GM19372 (cell line): ENCODE measurements around the gene KCNQ5.

Source experiments
- ATAC-seq: cut with Tn5 transposase; IDR thresholded peaks from one replicate; pipeline ENCODE4 v1.9.1; 2021; ENCODE audit warnings: mild to moderate bottlenecking, low read depth, moderate library complexity; ENCODE audit not compliant: unreplicated experiment

Gene KCNQ5

GRCh38 chr6:72733045-72733444 lies 111.2 kb downstream of the KCNQ5 start:
- ATAC-seq: no peak

- ATAC-seq: no peak
These were observed 116.2 kb downstream of the KCNQ5 start for GRCh38 chr6:72738091-72738490.

GRCh38 chr6:72739368-72739779 lies 117.5 kb downstream of the KCNQ5 start:
- ATAC-seq: peak; percentile 56

GRCh38 chr6:72740135-72740534 lies 118.3 kb downstream of the KCNQ5 start:
- ATAC-seq: peak; percentile 83

- ATAC-seq: no peak
These were observed 119.2 kb downstream of the KCNQ5 start for GRCh38 chr6:72741083-72741482.

GRCh38 chr6:72742001-72742673 lies 120.3 kb downstream of the KCNQ5 start:
- ATAC-seq: no peak

- no peak for ATAC-seq
These were observed 124.4 kb downstream of the KCNQ5 start for GRCh38 chr6:72746276-72746675.

GRCh38 chr6:72748759-72749158 lies 126.9 kb downstream of the KCNQ5 start:
- ATAC-seq: no peak

- ATAC-seq: no peak
These were observed 133.9 kb downstream of the KCNQ5 start for GRCh38 chr6:72755752-72756151.

- ATAC-seq: no peak
These were observed 135.2 kb downstream of the KCNQ5 start for GRCh38 chr6:72757048-72757447.

- ATAC-seq: no peak
These were observed 136.1 kb downstream of the KCNQ5 start for GRCh38 chr6:72757926-72758325.

GRCh38 chr6:72758901-72759300 lies 137.0 kb downstream of the KCNQ5 start:
- peak; percentile 54 for ATAC-seq

GRCh38 chr6:72760114-72760793 lies 138.4 kb downstream of the KCNQ5 start:
- no peak for ATAC-seq

- no peak for ATAC-seq
These were observed 139.9 kb downstream of the KCNQ5 start for GRCh38 chr6:72761761-72762160.

- peak; percentile 77 for ATAC-seq
These were observed 147.7 kb downstream of the KCNQ5 start for GRCh38 chr6:72769459-72770125.

GRCh38 chr6:72770959-72771358 lies 149.1 kb downstream of the KCNQ5 start:
- ATAC-seq: no peak

GRCh38 chr6:72776456-72776855 lies 154.6 kb downstream of the KCNQ5 start:
- ATAC-seq: no peak

- no peak for ATAC-seq
These were observed 159.8 kb downstream of the KCNQ5 start for GRCh38 chr6:72781624-72782023.

- no peak for ATAC-seq
These were observed 161.2 kb downstream of the KCNQ5 start for GRCh38 chr6:72783035-72783434.

GRCh38 chr6:72783666-72784065 lies 161.8 kb downstream of the KCNQ5 start:
- ATAC-seq: no peak

- ATAC-seq: no peak
These were observed 162.2 kb downstream of the KCNQ5 start for GRCh38 chr6:72784071-72784470.

GRCh38 chr6:72784581-72784980 lies 162.7 kb downstream of the KCNQ5 start:
- ATAC-seq: no peak
